Transverse colon (tissue), 4 donors: ENCODE data around the gene PPP1R14C.

ENCODE experiments used
- EP300 ChIP-seq: sonication (generic); formaldehyde crosslinking; IDR thresholded peaks from one replicate; pipeline ENCODE4 v1.6.1; 2017; ENCODE audit warnings: antibody characterized with exemption, low read depth
- POLR2A ChIP-seq: fragments of 450-650 bp; IDR thresholded peaks from one replicate; pipeline ENCODE4 v1.6.1; 2016; ENCODE audit warnings: antibody characterized with exemption, mild to moderate bottlenecking, moderate library complexity
- POLR2AphosphoS5 ChIP-seq, 3 donors: sonication (generic); formaldehyde crosslinking; IDR thresholded peaks; one replicate each; pipeline ENCODE4 v1.6.1; 2016; ENCODE audit warnings: antibody characterized with exemption in 3 of 3
- TF ChIP-seq, protein P1 (sequence below), 5 experiments: fragments of 200-600 bp in 3 of 5; fragments of 450-650 bp in 2 of 5; sonication (generic) in 3 of 5; IDR thresholded peaks; 1 replicate in 2 of 5; 2 replicates in 3 of 5; pipeline ENCODE4 v1.5.1; 2016 to 2017; ENCODE audit warnings: antibody characterized with exemption in 5 of 5, inconsistent platforms in 3 of 5, mild to moderate bottlenecking in 2 of 5, moderate library complexity in 1 of 5

- no peak for TF ChIP-seq POLR2A
- TF ChIP-seq, protein P1, sequence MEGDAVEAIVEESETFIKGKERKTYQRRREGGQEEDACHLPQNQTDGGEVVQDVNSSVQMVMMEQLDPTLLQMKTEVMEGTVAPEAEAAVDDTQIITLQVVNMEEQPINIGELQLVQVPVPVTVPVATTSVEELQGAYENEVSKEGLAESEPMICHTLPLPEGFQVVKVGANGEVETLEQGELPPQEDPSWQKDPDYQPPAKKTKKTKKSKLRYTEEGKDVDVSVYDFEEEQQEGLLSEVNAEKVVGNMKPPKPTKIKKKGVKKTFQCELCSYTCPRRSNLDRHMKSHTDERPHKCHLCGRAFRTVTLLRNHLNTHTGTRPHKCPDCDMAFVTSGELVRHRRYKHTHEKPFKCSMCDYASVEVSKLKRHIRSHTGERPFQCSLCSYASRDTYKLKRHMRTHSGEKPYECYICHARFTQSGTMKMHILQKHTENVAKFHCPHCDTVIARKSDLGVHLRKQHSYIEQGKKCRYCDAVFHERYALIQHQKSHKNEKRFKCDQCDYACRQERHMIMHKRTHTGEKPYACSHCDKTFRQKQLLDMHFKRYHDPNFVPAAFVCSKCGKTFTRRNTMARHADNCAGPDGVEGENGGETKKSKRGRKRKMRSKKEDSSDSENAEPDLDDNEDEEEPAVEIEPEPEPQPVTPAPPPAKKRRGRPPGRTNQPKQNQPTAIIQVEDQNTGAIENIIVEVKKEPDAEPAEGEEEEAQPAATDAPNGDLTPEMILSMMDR (IDR thresholded peaks at IDR 0.05) = no peak
- TF ChIP-seq POLR2AphosphoS5 (IDR thresholded peaks at IDR 0.05) = peak in 2 of 3 donors; percentile 13 to 48
- no peak for TF ChIP-seq EP300
Measured at GRCh38 chr6:150185732-150186117, 42.9 kb downstream of the PPP1R14C start.
